GM19395 (cell line): ENCODE data around the gene POLR3A.
A peak's percentile ranks its signal among the peaks of the same experiment; 100 is the strongest.

ENCODE experiments used
- ATAC-seq: cut with Tn5 transposase; IDR thresholded peaks from one replicate; pipeline ENCODE4 v1.9.1; 2021; ENCODE audit warnings: mild to moderate bottlenecking, moderate library complexity; ENCODE audit not compliant: unreplicated experiment

POLR3A gene

DNA sequence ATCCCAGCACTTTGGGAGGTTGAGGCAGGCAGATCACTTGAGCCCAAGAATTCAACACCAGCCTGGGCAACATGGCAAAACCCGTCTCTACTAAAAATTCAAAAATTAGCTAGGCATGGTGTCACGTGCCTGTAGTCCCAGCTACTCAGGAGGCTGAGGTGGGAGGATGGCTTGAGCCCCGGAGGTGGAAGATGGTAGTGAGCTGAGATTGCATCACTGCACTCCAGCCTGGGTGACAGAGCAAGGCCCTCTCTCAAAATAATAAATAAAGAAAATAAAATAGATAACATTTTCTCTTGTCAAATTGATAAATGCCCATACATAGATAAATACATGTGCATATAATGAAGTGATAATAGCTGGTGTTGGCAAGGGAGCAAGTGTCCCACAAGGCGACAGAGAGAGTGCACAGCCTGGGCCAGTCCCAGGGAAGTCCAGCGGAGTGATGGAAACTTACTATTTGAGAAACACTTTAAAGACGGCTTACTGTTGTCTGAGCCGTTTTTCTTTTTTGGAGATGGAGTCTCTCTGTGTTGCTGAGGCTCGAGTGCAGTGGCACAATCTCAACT is 69.3 kb downstream of the POLR3A start:
- no peak for ATAC-seq

DNA sequence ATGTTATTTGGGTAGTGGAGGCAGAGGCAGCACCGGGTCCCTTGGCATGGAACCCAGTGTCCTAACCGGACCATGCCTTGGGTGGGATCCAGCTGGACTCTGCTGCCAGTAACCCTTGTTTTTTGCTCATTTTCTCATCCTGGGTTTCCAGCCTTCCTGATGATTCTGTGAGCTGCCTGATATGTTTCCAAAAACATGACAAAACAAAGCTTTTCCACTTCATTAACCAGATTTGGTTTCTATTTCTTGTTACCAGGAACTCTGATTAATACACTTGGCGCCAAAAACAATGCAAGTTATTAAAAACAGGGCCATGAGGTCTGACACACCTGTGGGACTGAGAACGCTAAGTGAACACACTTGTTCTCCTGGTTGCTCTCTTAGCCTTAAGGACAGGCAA is 69.9 kb downstream of the POLR3A start:
- no peak for ATAC-seq

DNA sequence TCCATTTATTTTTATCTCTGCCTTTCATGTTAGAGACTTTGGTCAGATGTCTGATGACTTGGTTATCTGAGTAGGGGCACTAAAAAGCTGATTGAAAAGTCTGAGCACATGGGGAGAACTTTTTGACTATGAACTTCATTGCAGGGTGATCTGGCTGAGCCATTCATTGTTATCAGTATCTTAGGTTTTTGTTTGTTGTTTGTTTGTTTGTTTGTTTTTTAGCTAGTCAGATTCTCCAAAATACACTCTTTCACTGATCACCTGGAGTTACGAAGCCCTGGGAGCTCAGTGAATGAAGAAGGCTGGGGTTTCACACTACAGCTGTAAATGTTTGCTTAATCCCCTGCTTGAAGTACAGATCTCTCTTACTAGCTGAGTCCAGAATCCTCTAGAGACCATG is 74.2 kb downstream of the POLR3A start:
- no peak for ATAC-seq

- no peak for ATAC-seq
These were observed 80.1 kb downstream of the POLR3A start for GRCh38 chr10:77949167-77949566.

DNA sequence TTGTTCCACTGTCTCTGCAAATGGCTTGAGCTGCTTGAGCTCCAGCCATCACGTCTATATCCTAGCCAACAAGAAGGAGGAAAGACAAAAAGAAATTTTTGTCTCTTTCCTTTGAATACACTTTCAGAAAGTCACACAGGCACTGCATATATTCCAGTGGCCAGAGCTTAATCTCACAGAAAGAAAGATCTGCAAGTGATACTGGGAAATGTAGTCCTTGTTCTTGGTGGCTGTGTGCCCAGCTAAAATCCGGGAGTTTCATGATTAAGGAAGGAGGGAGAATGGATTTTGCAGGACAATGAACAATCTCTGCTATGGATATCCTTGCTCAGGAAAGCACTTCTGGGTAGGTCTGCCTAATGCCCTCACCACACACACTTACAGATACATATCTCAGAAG is 83.2 kb downstream of the POLR3A start:
- ATAC-seq: no peak

DNA sequence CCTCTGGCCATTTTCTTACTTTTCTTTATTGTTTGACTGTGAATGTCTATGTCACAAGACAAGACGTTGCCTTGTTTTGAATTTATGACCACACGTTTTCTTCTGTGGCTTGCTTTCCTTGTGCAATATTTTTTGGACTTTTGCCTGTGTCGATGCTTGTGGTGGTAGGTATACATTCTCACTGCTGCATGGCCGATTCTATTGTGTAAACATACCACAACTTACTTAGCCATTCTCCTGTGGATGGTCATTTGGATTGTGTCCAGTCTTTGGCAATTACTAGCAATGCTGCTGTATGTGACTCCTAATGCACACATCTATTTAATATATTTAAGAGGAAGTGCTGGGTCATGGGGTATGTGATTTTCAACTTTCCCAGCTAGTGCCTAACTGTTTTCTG is 84.8 kb downstream of the POLR3A start:
- ATAC-seq: no peak

DNA sequence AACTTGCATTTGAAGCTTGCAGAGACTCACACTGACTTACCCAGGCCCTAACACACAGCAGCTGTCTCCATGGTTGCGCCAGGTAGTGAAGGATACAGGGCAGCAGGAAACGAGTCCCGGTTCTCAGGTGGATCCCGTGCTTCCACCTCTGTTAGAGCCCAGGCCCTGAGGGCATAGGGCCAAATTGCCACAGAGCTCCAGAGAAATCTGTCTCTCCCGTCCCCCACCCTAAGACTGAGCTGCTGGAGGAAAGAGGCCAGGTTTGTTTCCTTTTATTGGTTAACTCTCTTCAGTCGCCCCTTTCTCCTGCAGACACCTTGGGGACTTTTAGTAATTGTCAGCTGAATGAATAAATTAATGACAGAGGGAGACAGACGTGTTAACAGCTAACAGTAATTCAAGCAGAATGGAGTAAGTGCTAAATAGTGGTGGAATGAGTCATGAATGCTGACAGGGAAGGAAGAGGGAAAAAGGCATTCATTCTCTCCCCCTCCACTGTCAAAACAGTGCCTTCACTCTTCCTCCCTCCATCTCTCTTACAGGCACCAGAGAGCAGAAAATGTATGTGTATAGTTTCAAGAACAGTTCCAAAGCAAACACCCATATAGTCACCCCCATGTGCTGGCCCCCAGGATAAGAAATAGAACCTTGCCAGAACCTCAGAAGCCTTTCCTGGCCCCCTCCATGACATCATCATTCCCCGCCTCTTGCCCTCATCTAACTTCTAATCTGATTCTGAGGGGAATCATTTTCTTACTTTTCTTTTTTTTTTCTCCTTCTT is 86.0 kb downstream of the POLR3A start:
- no peak for ATAC-seq

DNA sequence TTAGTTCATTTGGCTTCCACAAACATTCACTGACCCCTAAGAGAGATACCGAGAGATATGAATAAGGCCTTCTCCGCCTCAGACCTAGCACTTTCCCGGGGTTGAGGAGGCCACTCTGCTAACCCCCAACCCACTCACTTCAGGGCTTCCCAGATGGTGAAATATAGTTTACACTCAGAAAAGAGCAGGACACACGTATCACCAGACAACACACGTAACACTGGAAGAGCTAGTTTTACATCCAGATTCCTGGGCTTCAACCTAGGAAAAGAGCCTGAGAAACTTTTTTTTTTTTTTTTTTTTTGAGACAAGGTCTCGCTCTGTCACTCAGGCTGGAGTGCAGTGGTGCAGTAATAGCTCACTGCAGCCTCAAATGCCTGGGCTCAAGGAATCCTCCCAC is 87.5 kb downstream of the POLR3A start:
- ATAC-seq: no peak

DNA sequence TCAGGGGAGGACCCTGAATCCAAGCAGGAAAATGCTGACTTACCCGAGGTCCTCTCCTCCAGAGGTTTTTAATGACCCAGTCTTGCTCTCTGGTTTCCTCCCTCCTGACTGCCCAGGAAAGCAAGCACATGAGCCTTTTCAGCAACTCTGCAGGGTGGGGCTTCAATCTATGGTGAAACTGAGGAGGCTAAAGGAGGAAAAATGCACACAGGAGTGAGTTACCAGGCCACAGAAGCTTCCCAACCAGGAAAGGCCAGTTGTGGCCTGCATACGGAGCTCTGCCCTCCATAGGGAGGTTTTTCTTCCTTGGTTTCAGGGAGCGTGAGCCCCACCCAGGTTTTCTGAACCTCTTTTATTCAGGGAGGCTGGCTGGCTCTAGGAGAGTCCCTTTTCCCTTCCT is 88.7 kb downstream of the POLR3A start:
- no peak for ATAC-seq

- ATAC-seq: no peak
These were observed 89.1 kb downstream of the POLR3A start for GRCh38 chr10:77940225-77940624.

GRCh38 chr10:77939561-77940001 is 89.7 kb downstream of the POLR3A start:
- no peak for ATAC-seq

- ATAC-seq: no peak
These were observed 92.4 kb downstream of the POLR3A start for GRCh38 chr10:77936697-77937567.

DNA sequence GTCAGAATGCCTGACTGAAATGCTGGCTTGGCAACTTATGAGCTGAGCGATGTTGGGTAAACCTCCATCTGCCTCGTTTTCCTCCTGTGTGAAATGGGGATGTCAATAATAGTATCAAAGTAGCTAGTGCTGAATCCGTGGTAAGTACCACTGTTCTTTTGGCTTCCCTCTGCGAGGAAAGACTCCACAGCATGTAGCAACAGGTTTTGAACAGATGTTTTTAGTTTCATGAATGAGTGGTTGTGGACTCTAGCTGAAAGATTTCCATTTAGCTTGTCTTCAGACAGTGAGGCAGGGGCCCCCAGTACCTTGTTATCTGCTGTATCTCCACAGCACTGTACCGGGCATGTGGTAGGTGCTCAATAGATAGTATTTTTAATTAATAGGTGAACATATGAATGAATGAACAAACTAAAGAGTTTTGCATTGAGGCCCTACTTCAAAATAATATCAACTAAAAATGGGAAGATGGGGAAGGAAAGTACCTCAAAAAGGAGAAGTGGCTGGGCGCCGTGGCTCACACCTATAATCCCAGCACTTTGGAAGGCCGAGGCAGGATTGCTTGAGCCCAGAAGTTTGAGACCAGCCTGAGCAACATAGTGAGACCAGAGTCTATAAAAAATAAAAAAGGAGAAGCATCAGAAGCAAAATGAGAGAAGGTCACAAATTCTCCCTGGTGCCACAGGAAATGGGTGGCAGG is 97.1 kb downstream of the POLR3A start:
- no peak for ATAC-seq

DNA sequence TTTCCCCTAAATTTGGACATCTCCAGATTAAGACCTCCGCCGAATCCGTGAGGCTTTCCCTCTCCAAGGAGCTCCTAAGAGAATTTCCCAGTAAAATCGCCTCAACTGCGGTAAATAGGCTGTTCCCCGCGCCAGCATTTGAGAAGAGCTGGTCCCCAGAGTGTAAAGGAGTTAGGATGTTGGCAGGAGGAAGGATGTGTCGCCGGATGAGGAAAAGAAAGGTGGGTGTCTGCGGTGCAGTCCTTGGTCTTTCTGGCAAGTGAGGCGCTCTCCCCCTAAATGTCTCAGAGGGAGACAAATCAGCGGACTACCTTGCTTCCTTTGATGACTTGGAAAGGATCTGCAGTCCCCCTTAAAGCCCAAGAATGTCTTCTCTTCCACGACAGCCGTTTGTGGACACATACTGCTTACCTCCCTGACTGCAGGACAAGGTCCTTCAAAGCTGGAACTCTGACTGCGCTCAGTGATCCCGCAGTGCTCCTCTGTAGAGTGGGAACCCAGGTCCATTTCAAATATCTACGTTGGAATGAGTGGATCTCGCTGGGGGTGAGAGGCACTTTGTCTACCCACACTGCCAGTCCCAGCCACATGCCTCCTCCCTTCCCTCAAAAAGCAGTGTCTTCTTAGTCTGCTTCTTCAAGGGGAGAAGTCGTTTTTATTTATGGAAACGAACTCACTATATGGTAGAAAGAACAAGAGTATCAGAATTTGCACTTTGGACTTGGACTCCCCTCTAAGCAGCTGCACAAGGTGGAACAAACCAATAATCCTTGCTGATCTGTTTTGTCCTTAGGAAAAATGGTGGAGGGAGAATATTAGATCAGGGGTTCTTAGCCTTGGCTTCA is 101.7 kb downstream of the POLR3A start:
- no peak for ATAC-seq

GRCh38 chr10:77926566-77927401 is 102.5 kb downstream of the POLR3A start, which contains the start of gene DLG5:
DLG5 (minus strand) TSS chr10:77926755; CDS start chr10:77926520, 235 bp downstream.
- ATAC-seq: peak; percentile 62

- ATAC-seq: peak; percentile 62
These were observed 103.3 kb downstream of the POLR3A start for GRCh38 chr10:77925795-77926565.

- ATAC-seq: no peak
These were observed 103.9 kb downstream of the POLR3A start for GRCh38 chr10:77925410-77925794.

DNA sequence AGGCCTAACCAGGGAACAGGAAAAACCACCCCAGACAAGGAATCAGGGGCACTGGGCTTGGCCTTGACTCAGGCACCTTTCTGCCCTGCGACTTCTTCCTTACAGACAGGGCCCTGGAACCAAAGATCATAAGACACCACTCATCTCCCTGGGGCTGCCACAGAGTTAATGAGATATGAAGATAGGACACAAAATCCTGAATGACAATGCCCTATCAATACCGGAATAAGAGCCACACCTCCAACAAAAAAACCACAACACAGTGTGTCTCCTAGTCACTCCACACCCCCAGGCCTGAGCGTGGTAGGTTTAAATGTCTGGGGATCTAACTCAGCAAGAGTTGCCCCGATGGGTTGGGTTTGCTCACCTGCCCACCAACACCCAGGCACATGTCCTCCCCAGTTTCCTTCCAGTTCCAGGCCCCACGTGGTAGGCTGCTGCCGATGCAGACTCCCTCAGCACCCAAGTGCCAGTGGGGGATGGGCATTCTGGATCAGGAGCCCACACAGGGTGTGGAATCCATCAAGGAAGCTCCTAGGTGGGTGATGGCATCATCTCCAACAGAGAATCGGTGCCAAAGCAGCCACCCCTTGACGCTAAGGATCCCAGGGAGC is 106.6 kb downstream of the POLR3A start:
- no peak for ATAC-seq
